Suppressor macrophage (primary cell): Measurements from ENCODE around the gene PTPN22.
A peak's percentile ranks its signal among the peaks of the same experiment; 100 is the strongest.

Experiments
- DNase-seq, 4 experiments: peaks; one replicate each; pipeline ENCODE4 v3.0.0-alpha.2; 2020 to 2022

Gene PTPN22

GRCh38 chr1:113797472-113797871 is 74.0 kb downstream of the PTPN22 start:
- DNase-seq, result no peak

DNA sequence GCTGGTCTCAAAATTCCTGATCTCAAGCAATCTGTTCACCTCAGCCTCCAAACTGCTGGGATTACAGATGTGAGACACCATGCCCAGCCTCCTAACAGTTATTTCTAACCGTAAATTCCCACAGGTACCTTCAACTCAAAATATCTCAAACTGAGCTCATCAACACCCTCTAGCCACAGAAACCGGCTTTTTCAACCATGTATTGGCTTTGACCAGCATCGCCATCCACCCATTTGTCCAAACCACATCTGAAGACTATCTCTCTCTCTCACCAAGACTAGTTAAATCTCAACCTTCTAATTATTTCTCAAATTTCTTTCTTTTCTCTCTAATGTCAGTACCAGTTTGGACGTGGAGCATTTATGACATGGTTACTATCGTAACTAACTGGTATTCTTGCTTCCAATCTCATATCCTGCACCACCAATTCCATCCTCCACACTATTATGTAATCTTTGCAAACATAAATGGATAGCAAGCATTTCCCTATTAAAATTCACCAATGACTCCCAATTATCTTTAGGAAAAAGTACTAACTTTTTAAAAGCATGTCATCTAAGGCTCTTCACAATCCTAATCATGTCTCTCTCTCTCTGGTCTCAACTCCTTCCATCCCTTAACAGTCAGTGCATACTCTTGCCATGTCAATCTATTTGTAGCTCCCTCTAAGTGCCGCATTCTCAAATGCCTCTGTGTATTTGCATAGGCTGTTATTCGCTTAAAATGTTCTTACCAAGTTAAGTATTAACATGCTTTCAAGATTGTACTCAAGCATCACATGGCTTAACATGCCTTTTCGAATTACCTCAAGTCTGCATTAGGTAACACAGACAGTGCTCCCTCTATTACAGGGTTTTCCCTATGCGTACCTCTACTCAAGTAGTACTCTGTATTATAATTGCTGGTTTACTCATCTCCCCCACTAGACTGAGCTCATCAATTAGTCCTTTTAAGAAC is 77.4 kb downstream of the PTPN22 start:
- DNase-seq, result no peak

DNA sequence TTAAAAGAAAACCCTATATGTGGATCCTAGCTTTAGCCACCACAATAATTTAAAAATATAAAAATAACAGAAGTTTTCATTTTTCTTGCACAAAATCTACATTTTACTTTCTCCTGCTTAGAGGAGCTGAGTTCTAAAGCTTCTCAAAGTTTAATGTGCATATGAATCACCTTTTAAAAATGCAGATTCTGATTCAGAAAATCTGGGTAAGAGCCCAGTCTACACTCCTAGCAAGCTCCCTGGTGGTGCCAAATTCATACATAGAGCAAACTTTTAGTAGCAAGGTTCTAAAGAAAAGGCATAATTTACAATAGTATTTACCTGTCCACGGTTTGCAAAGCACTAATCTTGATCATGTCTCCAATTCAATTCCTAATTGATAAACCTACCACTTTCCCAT is 78.5 kb downstream of the PTPN22 start:
- no peak for DNase-seq

DNA sequence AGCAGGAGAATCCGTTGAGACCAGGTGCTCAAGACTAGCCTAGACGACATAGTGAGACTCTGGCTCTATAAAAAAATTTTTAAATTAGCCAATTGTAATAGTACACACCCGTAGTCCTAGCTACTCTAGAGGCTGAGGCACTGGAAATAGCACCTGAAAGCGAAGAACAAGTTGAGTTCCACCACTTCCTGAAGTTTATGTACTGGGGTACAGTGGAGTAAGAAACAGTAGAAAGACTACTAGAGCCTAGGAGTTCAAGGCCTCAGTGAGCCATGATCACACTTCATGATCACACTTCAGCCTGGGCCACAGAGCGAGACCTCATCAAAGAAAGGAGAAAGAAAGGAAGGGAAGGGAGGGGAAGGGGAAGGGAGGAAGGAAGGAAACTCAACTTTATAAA is 79.0 kb downstream of the PTPN22 start:
- no peak for DNase-seq

- no peak for DNase-seq
These were observed 82.7 kb downstream of the PTPN22 start for GRCh38 chr1:113788802-113789201.

GRCh38 chr1:113787663-113788062 is 83.8 kb downstream of the PTPN22 start:
- peak in 1 of 4 experiments; percentile 29 for DNase-seq

DNA sequence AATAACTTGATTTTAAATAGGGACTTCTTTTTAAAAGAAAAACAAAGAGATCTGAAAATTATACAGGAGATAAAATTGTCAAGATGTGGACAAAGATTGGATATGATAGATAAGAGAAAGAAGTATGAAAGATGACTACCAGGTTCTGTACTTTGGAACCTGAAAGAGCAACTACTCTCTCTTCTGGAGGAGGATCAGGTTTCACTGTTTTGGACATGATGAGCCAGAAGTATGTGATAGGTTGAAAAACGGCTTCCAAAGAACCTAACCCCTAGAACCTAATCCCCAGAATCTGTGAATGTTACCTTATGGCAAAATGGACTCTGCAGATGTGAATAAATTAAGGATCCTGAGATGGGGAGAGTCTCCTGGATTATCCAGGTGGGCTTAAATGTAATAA is 85.4 kb downstream of the PTPN22 start:
- DNase-seq, result no peak

- peak in 1 of 4 experiments; percentile 31 for DNase-seq
These were observed 87.3 kb downstream of the PTPN22 start for GRCh38 chr1:113784104-113784779.

- DNase-seq, result peak; percentile 77 to 92 (median 84)
These were observed 88.0 kb downstream of the PTPN22 start for GRCh38 chr1:113783254-113784103.

DNA sequence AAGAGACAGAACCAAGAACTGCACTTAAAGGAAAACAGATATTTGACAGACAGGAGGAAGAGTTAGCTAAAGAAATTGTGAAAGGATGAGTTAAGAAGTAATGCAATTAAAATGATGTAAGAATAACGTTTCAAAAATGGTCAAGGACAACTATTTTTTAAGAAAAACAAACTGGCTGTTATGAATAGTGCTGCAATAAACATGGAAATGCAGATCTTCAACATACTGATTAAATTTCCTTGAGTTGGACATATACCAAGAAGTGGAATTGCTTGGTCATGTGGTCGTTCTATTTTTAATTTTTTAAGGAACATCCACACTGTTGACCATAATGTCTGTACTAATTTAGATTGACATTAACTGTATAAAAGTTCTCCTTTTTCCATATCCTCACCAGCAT is 89.1 kb downstream of the PTPN22 start:
- peak in 2 of 4 experiments; percentile 35 to 39 for DNase-seq

- DNase-seq, result peak in 1 of 4 experiments; percentile 15
These were observed 91.0 kb downstream of the PTPN22 start for GRCh38 chr1:113780374-113781146.

- DNase-seq, result no peak
These were observed 92.0 kb downstream of the PTPN22 start for GRCh38 chr1:113779542-113779941.

DNA sequence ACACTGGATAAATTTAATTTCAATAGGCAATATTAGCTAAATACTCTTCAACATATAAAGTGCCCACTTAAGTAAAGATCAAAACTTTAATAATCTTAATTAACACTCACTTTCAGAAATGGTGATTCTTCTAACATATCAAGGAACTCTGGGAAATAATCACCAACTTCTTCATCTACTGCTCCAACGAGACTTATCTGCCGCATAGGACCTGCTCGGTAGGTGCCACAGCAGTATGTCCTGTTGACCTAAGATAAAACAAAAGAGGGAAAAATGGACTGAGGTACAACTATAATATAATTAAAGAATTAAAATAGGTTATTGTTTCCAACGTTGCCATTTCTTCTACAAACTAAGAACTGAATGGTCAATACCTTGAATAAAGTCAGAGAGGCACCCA is 94.0 kb downstream of the PTPN22 start:
- no peak for DNase-seq

DNA sequence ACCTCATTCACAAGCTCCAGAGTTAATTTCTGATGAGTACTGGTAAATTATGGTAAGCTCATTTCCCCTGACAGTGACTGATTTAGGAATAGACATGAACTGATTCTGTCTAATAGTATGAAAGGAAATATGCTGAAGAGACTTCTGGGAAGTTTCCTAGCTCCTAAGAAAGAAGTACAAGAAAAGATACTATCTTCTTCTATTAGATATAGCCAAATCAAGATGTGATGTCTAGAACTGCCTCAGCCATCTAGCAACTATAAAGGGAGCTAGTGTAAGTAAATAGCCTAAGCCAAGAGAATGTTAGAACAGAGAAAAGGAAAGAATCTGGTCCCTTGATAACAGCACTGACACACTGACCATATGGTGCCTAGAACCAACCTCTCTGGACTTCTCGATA is 101.5 kb downstream of the PTPN22 start:
- DNase-seq, result no peak

GRCh38 chr1:113769601-113769970 is 101.9 kb downstream of the PTPN22 start:
- DNase-seq, result no peak

DNA sequence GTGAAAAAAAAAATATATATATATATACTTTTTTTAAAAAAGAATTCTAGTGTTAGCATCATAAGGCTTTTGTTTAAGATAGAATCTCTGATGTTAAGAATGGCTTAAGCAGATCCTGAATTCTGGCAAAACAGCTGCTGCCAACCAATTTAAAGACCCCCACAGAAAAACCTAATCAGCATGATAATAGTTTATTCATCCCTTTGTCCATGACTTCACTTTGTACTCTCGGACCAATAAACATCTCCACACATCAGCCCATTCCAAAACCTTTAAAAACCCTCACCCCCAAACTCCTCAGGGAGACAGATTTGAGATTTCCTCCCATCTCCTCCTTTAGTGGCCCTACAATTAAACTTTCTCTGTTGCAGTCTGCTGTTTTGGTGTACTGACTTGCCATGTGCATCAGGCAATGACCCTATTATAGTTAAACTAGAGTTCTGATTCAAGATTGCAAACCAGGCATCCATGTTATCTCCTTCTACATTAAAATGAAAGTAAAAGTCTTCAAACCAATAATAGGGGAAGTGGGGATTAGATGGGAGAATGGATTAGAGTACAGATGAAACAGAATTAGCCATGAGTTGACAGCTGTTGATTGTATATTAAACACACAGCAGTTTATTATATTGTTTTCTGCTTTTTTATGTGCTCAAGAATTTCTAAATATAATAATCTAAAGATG is 102.5 kb downstream of the PTPN22 start:
- peak in 2 of 4 experiments; percentile 17 to 26 for DNase-seq

GRCh38 chr1:113765306-113766230 is 105.9 kb downstream of the PTPN22 start:
- DNase-seq, result no peak
